Measurements from ENCODE around the gene MRPL37.

DNA sequence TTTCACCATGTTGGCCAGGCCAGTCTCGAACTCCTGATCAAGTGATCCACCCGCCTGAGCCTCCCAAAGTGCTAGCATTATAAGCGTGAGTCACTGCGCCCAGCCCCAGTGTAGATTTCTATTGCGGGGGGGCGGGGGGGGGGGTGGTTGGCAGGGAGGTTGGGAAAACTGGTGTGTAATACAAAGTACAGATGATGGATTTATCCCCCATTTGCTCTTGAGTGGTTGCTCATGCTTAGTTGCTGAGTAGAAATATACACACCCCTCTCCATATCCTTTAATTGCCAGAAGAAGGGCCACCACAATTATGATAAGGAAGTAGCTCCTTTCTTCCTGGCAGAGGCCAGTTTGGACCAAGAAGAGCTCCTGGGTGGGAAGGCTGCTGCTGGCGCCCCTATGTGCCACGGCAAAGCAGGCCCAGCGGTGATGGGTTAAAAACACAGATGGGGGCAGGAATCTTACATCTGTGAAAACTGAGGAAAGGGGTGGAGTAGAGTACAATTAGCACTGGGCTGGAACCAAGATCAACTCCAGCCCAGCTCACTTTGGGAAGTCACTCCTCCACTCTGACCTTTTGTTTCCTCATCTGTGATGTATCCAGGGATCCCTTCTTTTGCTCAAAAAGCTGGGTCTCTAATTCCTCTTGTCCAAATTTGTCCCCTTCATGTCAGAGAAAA is 55.2 kb downstream of the MRPL37 start:
- TF ChIP-seq SIN3A (IDR thresholded peaks at IDR 0.05; ENCODE audit: borderline replicate concordance, insufficient read depth, low read length) (no peak), TAF1 (IDR thresholded peaks at IDR 0.05; ENCODE audit: borderline replicate concordance, insufficient read depth, low read length) (no peak)

All from PFSK-1 (cell line).